Measurements from ENCODE around the gene ZBTB39.
A peak's percentile ranks its signal among the peaks of the same experiment; 100 is the strongest.

The ZBTB39 gene

DNA sequence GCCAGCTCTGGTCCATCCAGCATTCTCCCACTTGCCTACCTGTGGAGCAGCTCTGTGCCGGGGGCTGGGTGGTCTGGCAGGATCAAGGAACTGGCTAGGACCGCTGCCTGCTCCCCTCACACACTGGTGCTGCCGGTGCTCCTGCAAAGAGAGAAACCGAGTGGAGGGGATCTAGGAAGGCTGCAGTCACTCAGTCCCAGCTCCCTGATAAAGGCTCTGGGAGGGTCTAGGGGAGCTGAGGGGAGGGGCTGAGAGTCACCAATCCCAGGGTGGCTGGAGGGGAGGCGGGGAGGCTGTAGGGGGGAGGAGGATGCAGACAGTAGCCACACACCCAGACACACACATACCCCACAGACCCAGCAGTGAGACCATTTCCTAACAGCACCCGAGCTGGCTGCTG is 10.0 kb upstream of the ZBTB39 start, which contains the start of gene TAC3:
TAC3 (minus strand) TSS at position 182 of the 400 bp plus-strand sequence. CDS start 732 bp downstream, outside the sequence.
- H3K4me3 ChIP-seq (ENCODE audit: low read length) = no peak within 1 kb of the TSS
- TF ChIP-seq ZNF274 (IDR thresholded peaks at IDR 0.05; ENCODE audit: low read depth, low read length) = no peak

DNA sequence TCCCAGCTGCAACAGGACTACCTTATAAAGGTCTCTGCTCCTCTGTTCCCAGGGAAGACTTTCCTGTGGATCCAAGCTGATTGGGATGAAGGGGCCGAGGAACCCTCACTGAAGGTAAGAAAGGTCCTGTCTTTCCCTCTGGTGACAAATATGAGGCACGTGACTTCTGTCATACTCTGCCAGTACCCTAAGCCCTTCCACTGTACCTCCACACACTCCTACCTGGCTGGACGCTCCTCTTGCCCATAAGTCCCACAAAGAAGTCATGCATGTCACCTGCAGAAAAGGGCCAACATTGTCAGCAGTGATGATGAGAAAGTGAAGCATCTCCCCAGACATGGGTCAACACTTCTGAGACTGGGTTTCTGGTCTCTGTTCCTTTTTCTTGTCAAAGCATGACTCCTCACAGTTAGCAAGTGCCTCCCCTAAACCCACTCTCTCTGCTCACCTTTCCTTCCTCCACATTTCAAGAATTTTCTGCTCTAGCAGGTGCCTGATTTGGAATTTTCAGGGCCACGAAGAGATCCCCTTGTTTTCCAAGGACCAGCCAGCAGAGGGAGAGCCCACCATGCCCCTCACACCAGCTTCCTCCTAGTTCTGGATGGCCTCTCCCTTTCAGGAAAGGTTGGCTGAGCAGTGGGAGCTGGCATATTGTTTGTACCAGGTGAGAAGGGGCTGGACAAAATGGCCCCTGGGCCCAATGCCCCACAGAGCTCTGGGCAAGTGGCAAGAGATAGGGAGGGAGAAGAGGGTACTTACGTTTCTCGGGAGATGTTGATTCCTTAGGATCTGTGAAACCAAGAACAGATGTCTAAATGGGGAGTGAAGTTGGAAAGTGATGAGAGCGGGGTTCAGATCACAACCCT is 6.5 kb upstream of the ZBTB39 start:
- no peak overlapping the region for H3K4me3 ChIP-seq (ENCODE audit: low read length)
- no peak for TF ChIP-seq ZNF274 (IDR thresholded peaks at IDR 0.05; ENCODE audit: low read depth, low read length)

DNA sequence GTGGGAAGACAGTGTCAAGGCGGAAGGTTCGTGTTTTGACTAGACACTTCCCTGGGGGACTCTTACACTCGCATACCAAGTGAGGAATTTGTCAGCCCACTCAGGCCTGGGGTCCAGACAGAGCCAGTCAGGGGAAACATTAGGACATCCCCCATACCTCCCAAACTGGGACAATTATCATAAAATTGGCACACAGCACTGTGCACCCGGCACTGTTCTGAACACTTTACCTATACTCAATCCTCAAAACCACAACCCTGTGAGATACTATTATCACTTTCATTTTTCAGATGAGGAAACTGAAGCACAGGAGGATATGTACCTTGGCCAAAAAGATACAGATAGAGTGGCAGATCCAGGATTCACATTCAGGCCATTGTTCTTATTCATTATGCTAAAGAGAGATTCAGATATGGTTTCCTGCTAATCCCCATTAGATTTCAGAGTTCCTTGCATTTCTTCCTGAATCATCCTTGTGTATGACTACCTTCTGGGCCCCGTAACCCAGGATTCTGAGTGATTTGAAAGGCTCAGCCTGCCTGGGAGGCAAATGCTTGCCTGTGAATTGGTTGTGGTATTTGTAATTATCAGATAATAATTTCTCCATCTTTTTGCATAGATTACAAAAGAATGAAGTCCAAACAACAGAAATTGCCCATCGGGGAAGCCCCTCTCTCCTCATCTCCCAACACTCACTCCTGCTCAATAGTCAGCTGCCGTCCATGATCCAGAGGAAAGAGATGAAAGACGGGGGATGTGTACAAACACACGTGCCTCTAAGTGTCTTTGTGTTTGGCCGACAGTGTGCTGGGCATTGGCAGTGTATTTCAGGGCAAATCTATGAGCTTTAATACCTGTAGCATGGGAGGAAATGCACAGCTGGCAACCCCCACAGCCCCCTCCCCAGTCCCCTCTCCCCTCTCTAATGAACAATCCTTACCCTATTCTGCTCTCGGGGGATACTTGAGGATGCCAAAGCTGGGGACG is 5.4 kb upstream of the ZBTB39 start:
- no peak overlapping the region for H3K4me3 ChIP-seq (ENCODE audit: low read length)
- TF ChIP-seq ZNF274 (IDR thresholded peaks at IDR 0.05; ENCODE audit: low read depth, low read length) = no peak

DNA sequence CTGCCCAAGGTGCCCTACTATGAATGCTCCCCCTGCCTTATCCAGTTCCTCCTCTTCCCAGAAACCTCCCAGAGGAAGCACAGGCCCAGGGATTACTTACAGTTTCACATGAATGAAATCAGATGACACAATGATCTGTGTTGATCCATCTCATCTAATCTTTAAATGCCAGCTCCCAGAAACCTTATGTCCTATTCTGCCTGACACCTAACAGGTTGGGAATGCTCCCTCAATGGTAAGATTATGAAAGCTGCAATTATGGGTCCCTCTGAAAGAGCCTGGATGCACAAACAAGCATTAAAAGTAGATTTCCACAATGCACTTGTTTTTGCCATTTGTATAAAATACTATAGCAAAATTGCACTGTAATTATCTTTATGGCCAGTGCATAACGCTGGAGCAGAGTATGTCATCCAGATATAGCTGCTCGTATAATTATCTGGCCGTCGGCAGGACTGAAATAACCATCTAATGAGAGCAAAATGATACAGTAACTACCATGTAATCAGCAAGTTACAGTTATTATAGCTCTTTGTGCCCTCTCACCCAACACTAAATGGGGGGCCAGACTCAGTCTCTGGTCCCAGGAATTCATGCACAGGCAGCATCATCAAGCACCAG is 4.4 kb upstream of the ZBTB39 start:
- no peak for TF ChIP-seq ZNF274 (IDR thresholded peaks at IDR 0.05; ENCODE audit: low read depth, low read length)
- no peak overlapping the region for H3K4me3 ChIP-seq (ENCODE audit: low read length)

DNA sequence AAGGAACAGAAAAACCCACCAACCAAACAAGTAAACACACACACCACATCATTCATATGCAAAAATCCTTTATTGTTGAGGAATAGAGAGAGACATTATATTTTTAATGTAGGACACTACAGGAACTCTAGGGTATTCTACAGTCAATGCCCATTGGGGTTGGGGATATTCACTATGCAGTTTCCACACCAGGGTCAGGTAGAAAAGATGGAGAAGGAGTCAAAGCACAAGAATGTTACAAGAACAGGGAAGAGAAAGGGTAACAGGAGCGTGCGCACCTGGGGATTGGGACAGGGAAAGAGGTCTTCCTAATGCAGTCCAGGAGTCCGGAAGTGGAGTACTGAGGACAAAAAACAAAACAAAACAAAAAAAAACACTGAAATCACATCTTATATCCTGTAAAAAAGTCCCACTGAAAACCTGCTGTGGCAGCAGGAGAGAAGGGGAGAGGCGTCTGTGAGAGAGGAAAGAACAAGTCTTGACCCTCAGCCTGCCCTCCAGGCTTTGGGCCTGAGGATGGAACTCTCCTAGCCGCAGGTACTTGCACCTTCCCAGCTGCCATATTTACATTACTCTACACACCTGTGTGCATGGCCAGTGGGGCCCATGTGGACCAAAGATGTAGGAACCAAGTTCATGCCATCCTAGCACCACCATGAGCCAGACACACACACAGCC is 3.7 kb upstream of the ZBTB39 start:
- no peak overlapping the region for H3K4me3 ChIP-seq (ENCODE audit: low read length)
- TF ChIP-seq ZNF274 (IDR thresholded peaks at IDR 0.05; ENCODE audit: low read depth, low read length) = no peak

DNA sequence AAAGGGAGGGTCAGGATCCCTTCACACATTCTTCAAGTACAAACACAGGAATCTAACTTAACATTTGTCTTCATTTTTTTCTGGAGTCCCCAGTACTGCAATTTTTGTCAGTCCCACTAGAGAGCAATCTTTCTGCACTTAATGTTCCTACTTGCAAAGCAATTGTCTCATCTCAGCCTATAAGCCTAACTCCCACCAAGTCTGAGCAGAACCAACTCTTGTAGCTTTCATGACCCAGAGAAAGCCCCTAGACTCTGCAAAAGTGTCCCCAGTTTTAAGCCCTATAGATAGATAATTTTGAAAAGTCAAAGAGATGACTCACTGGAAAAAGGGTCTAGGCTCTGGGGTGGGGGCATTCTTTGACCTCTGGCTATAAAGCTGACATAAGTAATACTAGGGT is 1.8 kb upstream of the ZBTB39 start:
- H3K4me3 ChIP-seq (ENCODE audit: low read length) = no peak overlapping the region
- no peak for TF ChIP-seq ZNF274 (IDR thresholded peaks at IDR 0.05; ENCODE audit: low read depth, low read length)

DNA sequence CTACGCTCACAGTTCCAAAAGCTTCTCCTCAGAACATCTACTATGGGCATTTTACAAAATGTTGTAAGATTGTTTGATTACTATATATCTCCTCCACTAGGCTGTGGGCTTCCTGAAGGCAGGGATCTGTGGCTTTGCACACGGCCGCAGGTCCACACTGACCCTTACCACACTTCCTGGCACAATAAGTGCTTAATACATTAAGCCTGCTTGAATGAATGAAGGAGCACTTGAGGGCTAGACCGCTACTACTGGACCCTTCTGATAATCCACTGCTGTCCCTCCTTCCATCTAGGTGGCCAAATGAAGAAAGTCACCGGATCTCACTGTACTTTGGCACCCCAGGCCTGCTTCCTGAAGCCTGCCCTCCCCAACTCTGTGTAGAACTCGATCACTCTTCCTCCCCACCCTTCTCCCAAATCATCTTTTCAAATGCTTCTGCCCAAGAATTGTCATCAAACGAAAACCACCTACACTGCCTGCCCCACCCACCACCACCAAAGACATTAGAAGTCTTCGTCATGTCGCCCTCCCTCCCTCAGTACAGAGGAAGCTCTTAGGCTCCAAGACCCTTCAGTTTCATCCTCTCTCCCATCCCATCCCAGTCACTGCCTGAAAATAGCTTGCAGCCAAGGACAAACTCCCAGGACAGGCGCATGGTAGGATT is 596 bp upstream of the ZBTB39 start:
- TF ChIP-seq ZNF274 (IDR thresholded peaks at IDR 0.05; ENCODE audit: low read depth, low read length) = no peak
- peak overlapping the region; percentile 50; the same call in 1 of the 2 replicates for H3K4me3 ChIP-seq (ENCODE audit: low read length)

DNA sequence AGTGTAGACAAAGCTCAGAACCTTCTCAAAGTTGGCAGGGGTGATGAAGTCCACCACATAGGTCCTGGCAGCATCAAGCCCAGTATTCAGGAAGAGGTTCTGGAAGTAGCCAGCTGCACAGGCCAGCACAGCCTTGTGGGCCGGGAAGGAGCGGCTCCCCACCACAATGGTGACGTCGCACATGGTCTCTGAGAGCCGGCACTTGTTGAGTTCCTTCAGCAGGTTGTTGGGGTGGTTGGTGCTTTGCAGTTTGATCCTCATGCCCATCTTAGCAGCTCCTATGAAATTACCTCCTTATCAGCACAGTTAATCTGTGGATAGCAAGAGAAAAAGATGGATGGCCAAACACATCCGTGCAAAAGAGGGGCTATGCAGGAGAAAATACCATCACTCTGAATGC is 1.7 kb downstream of the ZBTB39 start:
- H3K4me3 ChIP-seq (ENCODE audit: low read length) = no peak overlapping the region
- no peak for TF ChIP-seq ZNF274 (IDR thresholded peaks at IDR 0.05; ENCODE audit: low read depth, low read length)

DNA sequence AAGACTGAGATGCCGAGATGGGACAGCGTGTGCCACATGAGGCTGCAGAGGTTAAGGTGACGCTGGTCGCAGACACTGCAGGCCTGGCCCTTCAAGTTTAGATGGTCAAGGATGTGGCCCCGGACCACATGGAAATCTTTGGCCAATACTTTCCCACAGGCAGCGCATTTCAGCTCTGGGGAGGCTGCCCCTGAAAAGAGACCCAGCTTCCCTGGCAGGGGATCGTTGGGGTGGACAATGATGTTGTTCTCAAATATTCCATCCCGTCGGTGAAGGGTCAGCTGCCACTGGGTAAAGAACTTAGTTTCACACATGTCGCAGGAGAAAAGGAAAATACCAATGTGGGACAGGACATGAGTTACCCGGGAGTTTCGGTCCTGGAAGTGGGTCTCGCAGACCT is 3.0 kb downstream of the ZBTB39 start:
- no peak overlapping the region for H3K4me3 ChIP-seq (ENCODE audit: low read length)
- no peak for TF ChIP-seq ZNF274 (IDR thresholded peaks at IDR 0.05; ENCODE audit: low read depth, low read length)

DNA sequence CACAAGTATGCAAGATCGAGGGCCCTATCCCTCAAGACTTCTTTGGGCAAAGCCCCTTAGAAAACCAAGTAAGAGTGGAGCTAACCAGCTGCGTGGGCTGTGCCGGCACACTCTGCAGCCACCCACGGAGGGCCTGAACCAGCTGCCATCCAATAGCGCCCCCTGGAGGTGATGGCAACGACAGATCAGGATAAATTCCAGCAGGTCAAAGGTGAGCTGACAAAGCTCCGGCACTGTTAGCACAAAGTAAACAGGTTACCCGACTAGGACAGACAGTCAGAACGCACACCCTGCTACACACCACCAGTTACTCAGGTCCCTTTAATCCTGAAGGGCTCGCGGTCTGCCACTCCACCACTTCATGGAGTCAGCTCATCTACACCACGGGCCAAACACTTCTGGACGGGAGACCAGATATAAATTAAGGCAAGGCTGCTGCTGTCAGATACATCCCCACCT is 4.9 kb downstream of the ZBTB39 start:
- H3K4me3 ChIP-seq (ENCODE audit: low read length) = no peak overlapping the region
- TF ChIP-seq ZNF274 (IDR thresholded peaks at IDR 0.05; ENCODE audit: low read depth, low read length) = no peak

DNA sequence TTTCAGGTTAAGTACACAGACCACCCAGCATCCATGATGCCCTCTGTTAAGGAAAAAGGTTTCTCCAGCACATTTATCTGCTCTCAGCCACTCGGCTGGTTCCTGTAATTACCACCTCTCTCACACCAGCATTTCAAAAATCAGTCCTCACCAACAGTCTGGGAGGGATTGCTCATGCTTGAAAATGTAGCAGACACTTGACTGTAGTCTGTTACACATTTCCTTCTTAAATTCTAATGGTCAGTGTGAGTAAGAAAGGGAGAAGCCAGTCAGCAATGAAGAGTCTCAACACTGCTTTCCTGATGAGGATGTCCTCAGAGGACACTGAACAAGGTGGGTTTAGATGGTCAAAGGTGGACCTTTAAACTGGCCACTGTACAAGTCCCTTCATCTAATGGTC is 6.0 kb downstream of the ZBTB39 start:
- no peak for TF ChIP-seq ZNF274 (IDR thresholded peaks at IDR 0.05; ENCODE audit: low read depth, low read length)

DNA sequence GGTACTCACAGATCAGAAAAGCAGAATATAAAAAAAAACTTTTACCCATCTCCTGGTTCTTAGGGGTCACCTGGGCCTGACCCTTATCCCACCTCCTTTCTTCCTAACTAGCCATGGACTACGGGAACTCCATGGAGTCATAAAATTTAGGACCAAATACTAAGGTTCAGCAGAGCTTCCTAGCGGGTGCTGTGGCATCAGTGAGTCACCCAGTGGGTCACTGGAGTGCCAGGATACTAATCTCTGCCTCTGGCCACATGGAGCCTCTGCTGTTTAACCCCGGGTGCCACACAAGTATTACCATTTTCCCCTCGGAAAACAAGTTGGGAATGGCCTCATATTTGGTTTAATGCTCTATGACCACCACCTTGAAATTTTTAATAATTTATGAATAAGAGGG is 6.9 kb downstream of the ZBTB39 start:
- no peak overlapping the region for H3K4me3 ChIP-seq (ENCODE audit: low read length)
- TF ChIP-seq ZNF274 (IDR thresholded peaks at IDR 0.05; ENCODE audit: low read depth, low read length) = no peak

More for the DNA sequence above, 6.0 kb downstream of the ZBTB39 start:
- H3K4me3 ChIP-seq (ENCODE audit: low read length) = no peak overlapping the region

DNA sequence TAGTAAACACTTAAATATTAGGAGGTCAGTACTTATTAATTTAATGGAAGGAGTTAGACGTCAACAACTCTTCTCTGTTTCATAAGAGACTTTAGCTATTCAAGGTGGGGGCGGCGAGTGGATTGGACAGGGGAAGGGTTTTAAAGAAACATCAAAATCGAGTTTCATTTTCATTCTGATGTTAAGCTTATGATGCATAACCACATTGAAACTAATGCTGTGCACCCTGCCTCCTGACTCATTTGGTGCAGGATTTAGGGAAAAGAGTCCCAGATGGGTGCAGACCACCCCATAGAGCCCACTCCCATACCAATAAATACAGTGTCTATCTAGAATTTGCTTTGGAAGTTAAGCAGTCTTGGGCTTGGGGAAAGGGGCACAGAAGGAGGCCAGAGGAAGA is 7.4 kb downstream of the ZBTB39 start:
- H3K4me3 ChIP-seq (ENCODE audit: low read length) = no peak overlapping the region
- TF ChIP-seq ZNF274 (IDR thresholded peaks at IDR 0.05; ENCODE audit: low read depth, low read length) = no peak

Data from GM08714 (cell line).